NB4 (cell line): Measurements from ENCODE around the gene CDC25C.

Source experiments
- DNase-seq: peaks from one replicate; pipeline ENCODE4 v3.0.0; 2010; ENCODE audit warnings: low read depth
- H3K4me3 ChIP-seq: one replicate; pipeline ENCODE4 v1.5.1; 2011; ENCODE audit warnings: mild to moderate bottlenecking, low read depth, low read length, moderate library complexity
- MYC ChIP-seq: IDR thresholded peaks from 2 replicates; pipeline ENCODE4 v1.6.1; 2011; ENCODE audit warnings: low read depth, low read length
- POLR2A ChIP-seq: IDR thresholded peaks from 2 replicates; pipeline ENCODE4 v1.6.1; 2011; ENCODE audit warnings: mild to moderate bottlenecking; ENCODE audit not compliant: insufficient read length; ENCODE audit errors: extremely low read depth
- TF ChIP-seq, protein P1 (sequence below): IDR thresholded peaks from one replicate; pipeline ENCODE4 v1.5.1; 2012; ENCODE audit warnings: low read depth, low read length
- TF ChIP-seq, protein P2 (sequence below): IDR thresholded peaks from 2 replicates; pipeline ENCODE4 v1.6.1; 2011; ENCODE audit warnings: low read depth, low read length

Gene CDC25C

DNA sequence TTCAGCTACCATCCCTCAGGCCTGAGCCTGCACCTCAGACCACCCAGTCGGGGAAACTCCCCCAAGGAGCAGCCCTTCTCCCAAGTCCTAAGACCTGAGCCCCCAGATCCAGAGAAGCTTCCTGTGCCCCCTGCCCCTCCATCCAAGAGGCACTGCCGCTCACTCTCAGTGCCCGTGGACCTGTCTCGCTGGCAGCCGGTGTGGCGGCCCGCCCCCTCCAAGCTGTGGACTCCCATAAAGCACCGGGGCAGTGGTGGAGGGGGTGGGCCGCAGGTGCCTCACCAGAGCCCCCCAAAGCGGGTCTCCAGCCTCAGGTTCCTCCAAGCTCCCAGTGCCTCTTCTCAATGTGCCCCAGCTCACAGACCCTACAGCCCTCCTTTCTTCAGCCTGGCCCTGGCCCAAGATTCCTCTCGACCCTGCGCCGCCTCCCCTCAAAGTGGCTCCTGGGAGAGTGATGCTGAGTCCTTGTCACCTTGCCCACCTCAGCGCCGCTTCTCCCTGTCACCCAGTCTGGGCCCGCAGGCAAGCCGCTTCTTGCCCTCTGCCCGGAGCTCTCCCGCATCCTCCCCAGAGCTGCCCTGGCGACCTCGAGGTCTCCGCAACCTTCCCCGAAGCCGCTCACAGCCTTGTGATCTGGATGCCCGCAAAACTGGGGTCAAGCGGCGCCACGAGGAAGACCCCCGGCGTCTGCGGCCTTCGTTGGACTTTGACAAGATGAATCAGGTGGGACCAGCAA lies 13.5 kb upstream of the CDC25C start:
- DNase-seq: no peak
- H3K4me3 ChIP-seq: no peak overlapping the region
- TF ChIP-seq, protein P1, sequence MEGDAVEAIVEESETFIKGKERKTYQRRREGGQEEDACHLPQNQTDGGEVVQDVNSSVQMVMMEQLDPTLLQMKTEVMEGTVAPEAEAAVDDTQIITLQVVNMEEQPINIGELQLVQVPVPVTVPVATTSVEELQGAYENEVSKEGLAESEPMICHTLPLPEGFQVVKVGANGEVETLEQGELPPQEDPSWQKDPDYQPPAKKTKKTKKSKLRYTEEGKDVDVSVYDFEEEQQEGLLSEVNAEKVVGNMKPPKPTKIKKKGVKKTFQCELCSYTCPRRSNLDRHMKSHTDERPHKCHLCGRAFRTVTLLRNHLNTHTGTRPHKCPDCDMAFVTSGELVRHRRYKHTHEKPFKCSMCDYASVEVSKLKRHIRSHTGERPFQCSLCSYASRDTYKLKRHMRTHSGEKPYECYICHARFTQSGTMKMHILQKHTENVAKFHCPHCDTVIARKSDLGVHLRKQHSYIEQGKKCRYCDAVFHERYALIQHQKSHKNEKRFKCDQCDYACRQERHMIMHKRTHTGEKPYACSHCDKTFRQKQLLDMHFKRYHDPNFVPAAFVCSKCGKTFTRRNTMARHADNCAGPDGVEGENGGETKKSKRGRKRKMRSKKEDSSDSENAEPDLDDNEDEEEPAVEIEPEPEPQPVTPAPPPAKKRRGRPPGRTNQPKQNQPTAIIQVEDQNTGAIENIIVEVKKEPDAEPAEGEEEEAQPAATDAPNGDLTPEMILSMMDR: no peak
- TF ChIP-seq MYC (no peak), POLR2A (no peak)
- TF ChIP-seq, protein P2, sequence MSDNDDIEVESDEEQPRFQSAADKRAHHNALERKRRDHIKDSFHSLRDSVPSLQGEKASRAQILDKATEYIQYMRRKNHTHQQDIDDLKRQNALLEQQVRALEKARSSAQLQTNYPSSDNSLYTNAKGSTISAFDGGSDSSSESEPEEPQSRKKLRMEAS: no peak

DNA sequence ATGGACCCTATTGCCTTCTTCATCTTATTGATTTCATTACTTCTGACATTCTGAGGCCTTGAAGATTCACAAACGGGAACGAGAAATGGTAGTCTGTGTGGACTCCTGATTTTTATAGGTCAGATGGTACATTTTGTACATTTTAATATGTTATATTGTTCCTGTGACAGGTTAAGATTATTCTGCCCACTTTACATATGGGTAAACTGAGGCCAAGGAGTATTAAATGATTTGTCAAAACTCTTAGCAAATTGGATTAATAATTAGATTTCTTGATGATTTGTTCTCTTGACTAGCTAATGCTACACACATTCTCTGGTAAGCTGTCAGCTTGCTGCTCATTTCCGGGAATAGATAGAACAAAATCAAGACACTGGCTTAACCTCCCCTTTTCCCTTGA lies 8.4 kb upstream of the CDC25C start:
- TF ChIP-seq, protein P1: no peak
- no peak for TF ChIP-seq MYC
- TF ChIP-seq, protein P2: no peak
- no peak for TF ChIP-seq POLR2A
- no peak for DNase-seq
- H3K4me3 ChIP-seq: peak overlapping the region; percentile 85

DNA sequence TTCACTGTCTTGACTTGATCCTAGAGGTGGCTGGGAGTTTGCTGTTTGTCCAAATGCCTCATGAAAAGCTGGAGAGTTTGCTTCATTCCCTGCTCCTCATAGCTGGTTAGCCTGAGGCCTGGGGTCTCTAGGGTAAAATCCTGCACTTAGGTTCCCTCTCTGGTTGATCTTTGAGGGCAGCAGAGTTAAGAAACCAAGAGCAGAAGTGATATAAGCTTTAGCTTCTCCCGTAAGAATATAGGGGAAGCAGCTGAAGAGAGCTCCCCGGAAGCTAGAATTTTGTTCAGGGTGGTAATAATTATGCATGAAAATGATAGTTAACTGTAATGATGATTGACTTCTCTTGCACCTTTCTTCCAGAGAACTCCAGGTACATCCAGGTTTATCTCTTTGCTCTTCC lies 7.9 kb upstream of the CDC25C start:
- TF ChIP-seq POLR2A (no peak), MYC (no peak)
- TF ChIP-seq, protein P1: no peak
- TF ChIP-seq, protein P2: no peak
- peak; percentile 71 for DNase-seq
- H3K4me3 ChIP-seq: peak overlapping the region; percentile 85

DNA sequence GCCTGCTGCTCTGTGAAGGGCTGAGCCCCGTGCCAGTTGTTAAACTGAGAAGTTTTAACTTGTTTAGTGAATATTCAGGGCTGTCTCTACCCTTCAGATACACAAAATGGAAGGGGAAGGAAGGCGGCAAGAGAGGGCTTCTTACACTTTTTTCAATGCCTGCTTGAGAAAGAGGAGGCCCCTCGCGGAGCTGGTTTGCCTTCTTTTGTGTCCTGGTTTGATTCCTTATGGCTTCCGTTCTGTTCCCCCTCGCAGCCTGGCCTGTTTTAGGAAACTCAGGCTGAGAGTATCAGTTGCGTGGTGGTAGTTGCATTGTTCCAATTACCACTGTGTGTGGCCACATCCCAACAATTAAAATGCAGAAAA lies 7.5 kb upstream of the CDC25C start:
- peak overlapping the region; percentile 85 for H3K4me3 ChIP-seq
- no peak for DNase-seq
- TF ChIP-seq MYC: no peak
- TF ChIP-seq, protein P1: no peak
- TF ChIP-seq, protein P2: no peak
- TF ChIP-seq POLR2A: no peak

DNA sequence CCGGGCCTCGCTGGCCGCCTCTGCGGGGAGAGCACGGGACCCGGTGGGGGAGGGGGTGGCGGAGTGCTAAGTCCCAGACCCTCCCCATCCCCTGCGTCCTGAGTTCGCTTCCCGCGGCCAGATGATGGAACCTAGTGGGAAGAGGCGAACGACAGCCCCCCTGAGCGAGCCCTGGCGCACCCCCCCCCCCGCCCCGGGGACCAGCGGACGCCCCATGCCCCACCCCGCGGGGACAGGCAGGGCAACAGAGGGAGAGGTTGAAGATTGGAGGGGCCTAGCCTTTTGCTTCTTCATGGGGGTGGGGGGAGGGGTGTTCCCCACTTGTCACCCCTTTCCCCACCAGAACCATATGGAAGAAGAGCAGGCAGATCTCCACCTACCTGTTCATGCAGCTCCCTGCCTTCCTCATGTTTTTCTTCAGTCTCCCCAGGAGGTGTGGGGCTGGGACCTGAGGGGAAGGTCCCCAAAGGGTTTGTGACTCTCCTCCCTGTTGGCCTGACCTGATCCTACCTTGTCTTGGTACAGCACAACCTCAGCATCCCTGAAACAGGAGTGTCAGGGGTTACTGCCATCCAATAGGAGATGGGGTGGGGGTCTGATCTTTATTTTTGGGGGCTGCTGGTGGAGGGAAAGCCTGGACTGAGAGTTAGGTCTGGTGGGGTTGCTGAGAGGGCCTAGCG lies 6.9 kb upstream of the CDC25C start:
- no peak for DNase-seq
- peak overlapping the region; percentile 85 for H3K4me3 ChIP-seq
- peak; percentile 8 for TF ChIP-seq MYC
- no peak for TF ChIP-seq POLR2A
- TF ChIP-seq, protein P1: no peak
- TF ChIP-seq, protein P2: no peak
